GM21737 (cell line): Measurements from ENCODE around the gene PUDP.

Experiments
- ATAC-seq: cut with Tn5 transposase; IDR thresholded peaks from one replicate; pipeline ENCODE4 v1.9.1; 2021; ENCODE audit warnings: mild to moderate bottlenecking, moderate library complexity; ENCODE audit not compliant: unreplicated experiment

PUDP gene

DNA sequence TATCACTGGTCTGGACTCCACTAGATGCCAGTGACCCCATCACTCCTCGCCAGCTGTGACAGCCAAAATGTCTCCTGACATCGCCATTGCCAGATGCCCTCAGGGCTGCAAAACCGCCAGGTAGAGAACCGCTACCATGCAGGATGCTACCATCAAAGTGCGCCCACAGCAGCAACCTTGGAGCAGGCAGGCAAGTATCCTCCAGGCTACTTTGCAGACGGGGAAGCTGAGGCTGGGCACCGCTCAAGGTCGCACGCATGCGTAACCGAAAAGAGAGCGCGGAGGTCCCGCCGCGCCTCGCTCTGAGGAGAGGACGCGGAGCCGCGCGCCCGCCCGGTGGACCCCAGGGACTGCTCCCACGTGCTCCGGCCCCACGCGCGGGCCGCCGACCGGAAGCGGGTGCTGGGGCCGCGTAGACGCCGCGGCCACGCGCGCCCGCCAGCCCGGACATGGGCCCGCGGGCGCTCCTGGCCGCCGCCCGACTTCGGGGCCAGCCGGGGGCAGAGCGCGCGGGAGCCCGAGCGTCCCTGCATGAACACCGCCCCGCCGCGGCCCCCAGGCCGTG lies 458 bp downstream of the PUDP start, which contains the start of gene STS:
STS (plus strand) TSS at position 300 of the 565 bp plus-strand sequence. CDS start 105,488 bp downstream, outside the sequence.
- ATAC-seq: peak; percentile 45

DNA sequence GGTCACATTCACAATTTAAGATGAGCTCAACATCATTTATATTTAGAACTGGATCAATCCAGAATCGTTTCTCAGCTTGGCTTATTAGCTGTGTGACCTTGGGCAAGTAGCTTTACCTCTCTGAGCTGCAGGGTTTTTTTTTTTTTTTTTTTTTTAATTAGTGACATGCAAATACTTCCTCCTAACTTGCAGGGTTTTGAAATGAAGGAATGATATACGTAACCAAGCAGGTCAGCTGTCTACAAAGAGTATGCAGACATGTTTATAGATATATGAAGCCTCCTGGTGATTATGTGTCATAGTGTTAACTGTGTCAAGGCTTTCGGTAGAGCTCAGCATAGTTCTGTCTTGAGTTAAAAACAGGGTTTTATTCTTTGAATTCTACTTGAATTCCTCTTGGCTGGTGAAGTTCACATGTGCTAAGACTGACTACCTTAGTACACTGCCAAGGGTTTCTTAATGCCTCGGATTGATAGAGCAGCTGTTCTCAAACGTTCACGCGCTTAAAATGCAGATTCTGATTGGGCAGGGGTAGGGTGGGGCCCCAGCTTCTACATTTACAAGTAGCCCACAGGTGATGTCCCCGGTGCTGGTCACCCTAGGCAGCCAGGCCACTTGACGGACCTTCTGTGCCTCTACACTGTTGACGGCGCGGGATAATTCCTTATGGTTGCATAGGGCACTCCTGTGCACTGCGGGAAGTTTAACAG lies 1.1 kb downstream of the PUDP start:
- peak; percentile 16 for ATAC-seq

DNA sequence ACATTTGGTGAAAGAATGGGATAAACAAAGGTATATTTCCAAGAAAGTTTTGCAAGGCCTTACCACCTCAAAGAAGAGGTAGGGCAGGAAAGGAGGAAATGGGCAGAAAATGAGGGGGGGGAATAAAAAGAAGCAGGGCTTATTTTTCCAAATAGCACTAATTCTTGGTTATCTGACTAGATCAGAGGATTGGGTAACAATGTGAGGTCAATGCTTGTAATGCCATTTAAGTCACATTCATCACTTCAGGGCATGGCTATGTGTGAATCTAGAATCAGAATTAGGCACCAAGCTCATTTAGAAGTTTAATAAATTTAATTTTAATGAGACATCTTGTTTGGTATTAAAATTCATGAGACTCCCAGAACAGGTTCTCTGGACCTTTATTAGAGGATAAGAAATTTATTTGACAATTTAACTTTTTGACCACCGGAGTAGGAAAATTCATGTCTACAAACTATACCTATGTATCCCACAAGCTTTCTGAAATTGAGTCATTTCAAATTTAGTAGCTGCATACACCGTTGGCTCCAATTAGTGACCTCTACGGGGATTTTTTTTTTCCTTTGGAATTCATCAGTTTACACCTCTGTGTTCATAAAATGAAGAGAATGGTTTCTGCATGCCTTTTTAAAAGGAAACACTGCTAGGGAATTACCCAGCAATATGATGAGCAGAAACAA lies 1.8 kb downstream of the PUDP start:
- ATAC-seq: no peak

DNA sequence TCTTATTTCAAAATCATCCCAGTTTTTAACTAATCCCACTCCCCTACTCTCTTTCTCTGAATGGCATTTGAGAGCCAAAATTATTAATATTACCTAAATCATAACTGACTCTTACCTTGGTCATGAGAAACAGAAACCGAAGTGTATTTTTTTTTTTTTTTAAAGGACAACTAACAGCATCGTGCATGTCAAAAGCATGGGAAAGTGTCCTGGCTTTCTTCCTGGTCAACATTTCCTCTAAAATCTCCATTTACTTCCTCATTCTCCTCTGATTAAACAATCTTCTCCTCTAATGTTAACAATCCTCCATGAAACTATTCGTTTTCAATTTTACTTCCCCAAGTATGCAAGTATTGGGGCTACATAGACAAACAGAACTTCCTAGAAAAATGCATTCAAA lies 2.5 kb downstream of the PUDP start:
- no peak for ATAC-seq

DNA sequence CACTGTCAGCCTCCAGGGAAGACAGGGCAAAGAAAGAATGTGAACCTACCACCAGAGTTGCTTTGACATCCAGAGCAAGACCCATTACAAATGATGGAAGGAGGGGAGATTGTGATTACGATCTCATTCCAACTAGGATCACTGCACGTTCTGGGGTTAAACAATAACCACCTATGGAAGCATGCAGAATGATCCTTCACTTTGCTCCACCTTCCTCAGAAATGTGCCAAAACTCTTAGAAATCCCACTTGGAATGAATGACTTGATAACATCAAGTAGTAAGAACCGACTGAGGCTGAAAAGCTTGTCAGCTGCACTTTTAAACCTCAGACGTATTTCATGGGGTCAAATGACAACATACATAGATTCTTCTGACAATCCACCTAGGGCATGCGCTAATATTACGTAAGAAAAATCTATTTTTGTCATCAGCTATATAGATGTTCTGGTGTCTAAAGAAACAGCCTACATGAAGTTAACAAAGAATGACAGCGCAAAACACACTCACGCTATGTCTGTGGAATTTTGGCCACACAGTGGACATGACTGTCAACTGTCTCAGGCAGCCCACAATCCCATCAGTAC lies 3.9 kb downstream of the PUDP start:
- no peak for ATAC-seq

DNA sequence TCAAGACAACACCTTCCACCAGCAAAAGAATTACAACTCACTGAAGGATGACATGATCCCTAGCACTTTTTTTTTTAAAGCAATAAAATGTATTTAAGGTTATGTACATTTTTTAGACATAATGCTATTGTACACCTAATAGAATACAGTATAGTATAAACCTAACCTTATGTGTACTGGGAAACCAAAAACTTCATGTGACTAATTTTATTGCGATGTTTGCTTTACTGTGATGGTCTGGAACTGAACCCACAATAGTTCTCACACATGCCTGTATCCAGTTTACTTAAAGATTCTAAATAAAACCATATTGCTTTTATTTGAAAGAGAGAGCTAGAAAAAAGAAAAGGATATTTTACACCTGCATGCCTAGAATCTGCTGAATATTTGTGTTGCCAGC lies 4.9 kb downstream of the PUDP start:
- ATAC-seq: no peak

DNA sequence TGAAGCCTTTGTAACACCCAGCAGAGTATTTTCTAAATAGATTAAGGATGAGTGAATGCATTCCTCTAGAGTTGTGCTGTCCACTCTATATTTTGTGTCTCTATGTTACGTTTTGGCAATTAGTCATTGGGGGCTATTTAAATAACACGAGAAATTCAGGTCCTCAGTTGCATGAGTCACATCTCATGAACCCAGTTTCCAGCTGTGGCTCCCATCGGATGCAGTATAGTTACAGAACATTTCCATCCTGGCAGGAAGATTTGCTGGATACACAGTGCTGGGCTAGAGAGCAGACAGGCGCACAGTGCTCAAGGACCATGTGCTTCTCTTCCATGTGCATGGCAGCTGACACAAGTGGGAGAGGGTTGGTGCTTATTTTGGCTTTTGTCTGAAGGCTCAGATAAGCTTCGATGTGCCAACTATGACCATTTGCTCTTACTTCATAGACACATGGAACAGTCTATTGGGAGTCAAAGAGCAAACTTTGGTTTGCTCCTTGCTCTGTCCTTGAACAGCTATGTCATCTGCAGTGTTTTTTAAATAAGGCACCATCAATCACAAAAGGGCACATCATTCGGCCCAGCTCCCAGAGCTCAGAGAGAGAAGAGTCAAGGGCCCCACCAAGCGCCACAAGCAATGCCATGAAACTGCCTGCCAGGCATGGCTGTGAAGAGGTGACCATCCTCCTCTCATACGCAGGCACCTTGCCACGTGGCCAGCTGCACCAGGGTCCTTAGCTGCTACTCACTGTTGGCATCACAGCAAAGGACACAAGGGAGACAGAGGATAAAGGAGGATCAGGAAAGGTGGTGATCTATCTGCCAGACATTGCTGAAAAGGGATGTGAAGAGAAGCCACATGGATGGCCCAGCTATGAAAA lies 8.5 kb downstream of the PUDP start:
- ATAC-seq: no peak

DNA sequence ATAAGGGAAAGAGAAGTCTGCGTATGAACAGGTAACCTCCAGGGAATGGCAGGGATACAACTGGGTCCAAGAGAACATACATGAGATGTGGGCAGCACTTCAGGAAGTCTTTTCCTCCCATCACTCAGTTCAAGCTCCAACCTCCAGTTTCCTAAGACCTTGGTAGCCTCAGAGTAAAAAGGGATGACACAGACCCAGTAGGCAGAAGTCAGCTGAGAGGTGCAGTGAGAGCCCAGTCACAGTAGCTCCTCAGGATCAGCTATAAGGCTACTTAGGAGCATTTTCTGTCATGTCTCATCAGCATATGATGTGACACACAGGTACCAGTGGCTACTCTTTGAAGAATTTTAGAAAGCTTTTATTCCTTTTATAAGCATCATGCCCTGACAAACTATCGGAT lies 13.0 kb downstream of the PUDP start:
- ATAC-seq: no peak

DNA sequence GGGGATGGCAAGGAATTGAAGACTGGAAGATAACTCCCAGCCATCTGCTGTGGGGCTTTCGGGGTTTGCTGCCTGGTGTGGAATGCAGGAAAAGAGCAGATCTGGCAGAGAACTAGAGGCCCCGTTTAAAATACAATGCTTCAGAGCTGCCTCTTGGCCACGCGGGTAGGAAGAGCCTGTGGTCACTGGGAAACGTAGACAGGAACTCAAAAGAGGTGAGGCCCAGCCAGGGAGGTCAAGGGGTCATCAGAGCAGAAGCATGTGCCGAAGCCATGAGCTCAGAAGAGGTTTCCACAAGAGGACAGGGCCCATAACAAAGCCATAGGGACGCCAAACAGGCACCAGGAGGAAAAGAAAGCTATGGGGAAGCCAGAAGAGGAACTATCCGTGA lies 14.9 kb downstream of the PUDP start:
- ATAC-seq: no peak

DNA sequence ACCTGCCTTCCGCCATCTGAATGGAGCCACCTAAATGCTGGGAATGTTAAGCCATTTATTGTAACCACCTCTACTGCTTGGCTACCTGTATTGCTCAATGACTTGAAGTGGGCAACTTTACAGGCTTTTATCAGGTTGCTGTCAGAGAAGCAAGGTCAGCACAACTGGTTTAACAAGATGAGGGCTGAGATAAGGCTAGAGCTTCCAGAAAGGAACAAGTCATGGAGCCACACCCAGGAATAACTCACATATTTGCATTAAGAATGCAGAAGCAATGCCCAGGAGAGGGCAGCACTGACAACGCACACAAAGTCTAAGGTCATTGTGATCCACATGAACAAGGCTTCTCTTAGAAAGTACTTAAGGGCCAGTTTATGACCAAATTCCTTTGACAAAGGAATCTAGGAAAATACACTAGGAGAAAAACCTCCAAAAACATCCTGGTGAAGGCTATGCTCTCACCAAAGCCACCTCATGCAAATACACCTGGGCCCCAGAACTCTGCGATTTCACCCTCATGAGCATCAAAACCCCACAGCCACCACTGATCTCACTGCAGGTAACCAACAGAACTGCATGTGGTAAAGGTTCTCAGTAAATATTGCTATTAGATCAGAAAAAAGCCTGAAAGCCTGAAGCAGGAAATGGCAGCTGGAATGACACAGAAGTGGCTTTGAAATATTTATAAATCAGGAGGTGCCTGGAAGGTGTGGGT lies 15.5 kb downstream of the PUDP start:
- ATAC-seq: peak; percentile 65

DNA sequence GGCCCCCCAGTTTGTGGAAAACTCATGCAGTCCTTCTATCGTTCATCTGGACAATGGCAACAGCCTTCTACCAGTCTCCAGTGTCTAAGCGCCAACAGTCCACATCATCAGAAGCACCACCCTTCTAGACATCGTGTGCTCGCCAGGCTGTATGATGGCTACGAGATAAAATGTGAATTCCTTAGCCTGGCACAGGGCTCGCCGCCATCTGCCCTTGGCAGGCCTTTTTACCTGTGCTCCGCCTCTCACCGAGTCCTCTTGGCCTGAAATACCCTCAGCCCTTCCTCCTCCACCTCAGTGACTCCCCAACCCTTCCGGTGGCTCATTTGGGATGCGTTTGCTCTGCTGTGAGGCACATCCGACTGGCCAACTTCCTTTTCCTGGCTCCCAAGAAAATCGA lies 16.3 kb downstream of the PUDP start:
- ATAC-seq: no peak

DNA sequence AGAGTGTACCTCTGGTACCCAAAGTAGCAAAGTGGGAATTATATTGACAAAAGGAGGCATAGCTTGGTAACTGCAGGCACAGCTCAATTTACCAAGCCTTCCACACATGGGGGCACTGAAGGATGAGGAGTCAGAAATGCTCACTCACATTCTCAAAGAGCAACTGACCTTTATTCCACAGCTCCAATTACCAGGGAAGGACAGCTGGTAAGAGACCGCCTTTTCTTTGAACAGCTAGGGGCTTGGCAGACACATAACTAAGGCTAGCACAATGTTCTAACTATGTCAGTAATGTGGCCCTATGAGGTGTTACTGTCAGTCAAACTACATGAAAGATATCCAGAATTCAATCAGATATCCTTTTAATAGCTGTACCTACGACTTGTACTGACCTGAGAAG lies 20.9 kb downstream of the PUDP start:
- no peak for ATAC-seq

DNA sequence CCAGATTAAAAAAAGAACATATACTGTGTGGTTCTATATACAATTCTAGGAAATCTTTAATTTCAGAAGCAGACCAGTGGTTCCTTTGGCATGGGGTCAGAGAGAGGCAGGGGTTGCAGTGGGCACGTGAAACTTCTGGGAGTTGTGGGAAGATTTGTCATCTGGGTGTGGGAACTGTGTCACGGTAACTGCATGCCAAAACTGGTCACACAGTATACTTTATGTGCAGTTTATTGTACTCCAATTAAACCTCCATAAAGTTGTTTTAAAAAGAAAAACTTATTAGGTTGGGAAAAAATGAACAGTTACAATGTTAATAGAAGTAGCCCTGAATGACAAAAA lies 27.1 kb downstream of the PUDP start:
- no peak for ATAC-seq

DNA sequence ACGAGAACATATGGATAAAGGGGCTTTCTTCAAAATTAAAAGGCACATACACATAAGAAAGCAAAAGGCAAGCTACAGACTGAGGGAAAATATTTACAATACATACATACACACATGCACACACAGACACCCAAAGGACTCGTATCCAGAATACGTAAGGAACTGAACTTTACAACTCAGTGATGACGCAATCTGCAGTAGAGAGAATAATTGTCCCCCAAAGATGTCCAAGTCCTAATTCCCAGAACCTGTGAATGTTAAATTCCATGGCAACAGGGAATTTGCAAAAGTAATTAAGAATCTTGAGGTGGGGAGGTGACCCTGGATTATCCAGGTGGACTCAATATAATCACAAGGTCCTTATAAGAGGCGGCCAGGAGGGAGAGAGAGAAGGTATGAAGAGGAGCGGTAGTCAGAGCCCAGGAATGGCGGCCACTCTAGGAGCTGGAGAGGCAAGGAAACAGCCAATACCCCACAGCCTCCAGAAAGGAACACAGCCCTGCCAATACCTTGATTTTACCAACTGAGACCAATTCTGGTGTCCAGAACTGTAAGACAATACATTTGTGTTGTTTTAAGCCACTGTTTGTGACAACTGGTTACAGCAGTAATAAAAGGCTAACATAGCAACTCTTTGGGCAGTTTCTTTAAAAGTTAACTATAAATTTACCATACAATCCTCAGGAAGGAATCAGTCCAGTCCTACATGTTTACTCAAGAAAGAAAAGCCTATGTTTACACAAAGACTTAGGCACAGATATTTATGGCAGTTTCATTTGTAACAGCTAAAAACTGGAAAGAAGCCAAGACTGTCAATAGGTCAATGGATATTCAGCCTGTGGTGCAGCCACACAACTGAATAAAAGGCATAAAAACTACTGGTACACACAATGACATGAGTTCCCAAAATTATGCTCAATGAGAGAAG lies 27.7 kb downstream of the PUDP start:
- no peak for ATAC-seq

DNA sequence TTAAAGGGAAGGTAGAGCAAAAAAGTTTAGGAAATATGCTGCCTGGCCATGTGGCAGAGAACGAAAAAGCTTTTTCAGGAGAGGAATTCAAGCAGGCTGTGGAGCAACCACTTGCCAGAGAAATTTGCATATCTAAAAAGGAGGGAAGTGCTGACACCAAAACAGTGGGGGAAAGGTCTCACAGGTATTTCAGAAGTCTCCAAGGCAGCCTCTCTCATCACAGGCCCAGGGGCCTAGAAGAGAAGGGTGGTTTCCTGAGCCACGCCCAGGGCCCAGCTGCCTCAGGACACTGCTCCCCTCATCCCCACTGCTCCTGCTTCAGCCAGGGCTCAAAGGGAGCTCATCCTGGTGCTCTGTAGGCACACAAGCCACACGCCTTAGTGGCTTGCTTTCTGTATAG lies 30.4 kb downstream of the PUDP start:
- ATAC-seq: peak; percentile 38

DNA sequence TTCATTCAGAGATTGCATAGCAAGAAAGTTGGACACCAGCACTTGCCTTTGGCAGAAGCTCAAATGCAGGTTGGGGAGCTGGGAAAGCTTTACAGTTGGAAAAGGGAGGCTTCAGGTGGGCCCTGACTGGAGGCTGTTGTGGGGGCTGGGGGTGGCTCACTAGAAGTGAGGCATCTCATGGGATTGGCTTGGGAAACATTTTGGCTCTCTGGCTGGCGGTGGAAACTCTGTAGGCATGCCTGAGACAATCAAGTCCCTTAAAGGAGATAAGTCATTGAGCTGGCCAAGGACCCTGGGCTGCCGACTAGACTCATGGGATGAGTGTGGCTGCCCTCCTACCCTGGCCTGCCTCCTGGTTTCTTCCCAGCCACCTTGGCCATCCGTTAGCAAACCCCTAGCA lies 31.9 kb downstream of the PUDP start:
- no peak for ATAC-seq

DNA sequence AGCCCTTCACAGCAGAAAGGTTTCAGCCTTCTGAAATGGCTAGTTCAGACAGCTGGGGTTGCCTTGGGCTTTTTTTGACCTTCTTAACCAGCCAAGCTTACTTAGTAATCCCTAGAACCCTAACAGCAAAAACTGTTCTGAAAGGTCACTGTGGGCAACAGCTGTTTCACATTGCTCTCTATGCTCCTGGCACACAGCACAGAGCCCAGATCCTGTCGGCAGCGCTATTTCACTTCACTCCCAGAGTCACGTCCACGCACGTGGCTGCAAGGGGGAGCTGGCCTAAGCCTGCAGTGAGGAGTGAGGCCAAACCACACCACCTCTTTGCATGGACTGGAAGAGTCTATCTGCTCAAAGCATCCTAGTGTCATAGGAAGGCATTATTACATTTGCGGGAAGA lies 32.4 kb downstream of the PUDP start:
- ATAC-seq: peak; percentile 53

DNA sequence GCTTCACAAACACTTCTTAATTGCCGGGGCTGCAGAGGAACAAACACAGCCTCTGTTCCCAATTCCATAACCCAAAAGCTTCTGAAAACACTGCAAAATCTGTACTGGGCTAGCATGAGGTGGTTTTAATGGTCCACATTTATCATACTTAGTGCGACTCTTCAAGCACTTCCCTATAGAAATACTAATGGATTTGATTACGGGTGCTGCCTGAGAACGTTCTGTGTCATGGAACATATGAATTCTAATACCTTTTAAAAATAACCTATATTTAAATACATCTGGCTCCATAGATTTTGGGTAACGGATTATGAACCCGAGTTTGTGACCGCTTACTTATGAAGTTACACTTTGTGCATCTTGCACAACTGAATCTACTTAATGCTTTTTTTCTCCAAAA lies 35.9 kb downstream of the PUDP start:
- no peak for ATAC-seq

DNA sequence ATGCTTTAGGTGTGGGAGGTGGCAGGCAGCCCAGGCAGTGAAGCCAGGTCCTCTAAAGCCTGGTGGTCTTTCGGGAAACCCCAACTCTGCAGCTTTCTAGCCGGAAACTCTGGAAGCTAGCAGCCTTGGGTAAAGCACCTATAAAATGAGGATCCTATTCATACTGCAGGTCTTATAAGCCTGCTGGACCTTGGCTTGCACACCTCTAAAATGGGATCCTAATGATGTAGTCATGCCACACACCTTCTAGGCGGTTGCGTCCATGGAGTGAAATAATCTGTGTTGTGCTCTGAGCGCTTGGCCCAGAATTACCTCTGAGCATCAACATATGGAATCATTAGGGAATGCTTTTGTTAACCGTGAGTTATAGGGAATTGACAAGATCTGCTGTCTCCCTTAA lies 36.4 kb downstream of the PUDP start:
- no peak for ATAC-seq
